Keratinocyte (primary cell): ENCODE measurements around the gene CNGA4. TPM values are rescaled to one million over a fixed set of nuclear protein-coding genes. Genes with fewer than 3 reads are reported as not detected.
"Not testable (repeated sequence)": the region's sequence is repeated elsewhere in the genome, so short reads cannot be mapped to it uniquely, and the experiment has no call there.

ENCODE experiments used
- DNase-seq: peaks from one replicate; pipeline ENCODE4 v3.0.0-alpha.2; 2011; ENCODE audit warnings: low read depth, missing footprints, low spot score
- FAIRE-seq: peaks from 2 replicates; lab custom pipeline; 2011; peaks lifted over from hg19 to GRCh38; lab: Jason Lieb, UNC
- H2AFZ ChIP-seq: 2 replicates; pipeline ENCODE4 v1.6.0; 2012; ENCODE audit warnings: low read length, control low read depth, inconsistent platforms; ENCODE audit not compliant: control insufficient read depth
- H3K27ac ChIP-seq: 2 replicates; pipeline ENCODE4 v1.5.1; 2011; ENCODE audit warnings: low read length; ENCODE audit not compliant: control insufficient read depth, insufficient read depth
- H3K27me3 ChIP-seq: 3 replicates; pipeline ENCODE4 v1.6.0; 2011; ENCODE audit warnings: low read length; ENCODE audit not compliant: control insufficient read depth, insufficient read depth; ENCODE audit errors: extremely low read depth
- H3K36me3 ChIP-seq, 2 experiments: 2 replicates in 1 of 2; 3 replicates in 1 of 2; pipeline ENCODE4 v1.5.1; 2011; ENCODE audit warnings: low read length in 2 of 2, mild to moderate bottlenecking in 1 of 2; ENCODE audit not compliant: control insufficient read depth in 2 of 2, insufficient read depth in 2 of 2; ENCODE audit errors: extremely low read depth in 1 of 2
- H3K4me1 ChIP-seq: 3 replicates; pipeline ENCODE4 v1.5.1; 2011; ENCODE audit warnings: low read length; ENCODE audit not compliant: control insufficient read depth, insufficient read depth; ENCODE audit errors: extremely low read depth
- H3K4me2 ChIP-seq: 3 replicates; pipeline ENCODE4 v1.6.0; 2011; ENCODE audit warnings: low read depth, low read length; ENCODE audit not compliant: control insufficient read depth, insufficient read depth; ENCODE audit errors: extremely low read depth
- H3K4me3 ChIP-seq, 3 experiments: fragments of 200-600 bp in 1 of 3; sonication (generic) in 1 of 3; 2 replicates in 2 of 3; 3 replicates in 1 of 3; pipeline ENCODE4 v1.5.1; 2011 to 2016; ENCODE audit warnings: low read length in 3 of 3, mild to moderate bottlenecking in 3 of 3, control low read depth in 2 of 3, inconsistent platforms in 1 of 3, low read depth in 1 of 3, mixed read lengths in 1 of 3, mixed run types in 1 of 3, moderate library complexity in 1 of 3; ENCODE audit not compliant: control insufficient read depth in 2 of 3, insufficient read depth in 2 of 3; ENCODE audit errors: extremely low read depth in 1 of 3
- H3K79me2 ChIP-seq: 2 replicates; pipeline ENCODE4 v1.6.0; 2012; ENCODE audit warnings: low read length; ENCODE audit not compliant: control insufficient read depth, insufficient read depth
- H3K9ac ChIP-seq: 3 replicates; pipeline ENCODE4 v1.6.0; 2011; ENCODE audit warnings: low read length; ENCODE audit not compliant: control insufficient read depth, insufficient read depth; ENCODE audit errors: extremely low read depth
- H3K9me1 ChIP-seq: 3 replicates; pipeline ENCODE4 v1.6.0; 2011; ENCODE audit warnings: low read length; ENCODE audit not compliant: control insufficient read depth, insufficient read depth; ENCODE audit errors: extremely low read depth
- H3K9me3 ChIP-seq: 2 replicates; pipeline ENCODE4 v1.5.1; 2012; ENCODE audit warnings: low read depth, low read length; ENCODE audit not compliant: control insufficient read depth
- H4K20me1 ChIP-seq: 3 replicates; pipeline ENCODE4 v1.6.0; 2011; ENCODE audit warnings: low read length; ENCODE audit not compliant: control insufficient read depth, insufficient read depth; ENCODE audit errors: extremely low read depth
- EZH2 ChIP-seq: IDR thresholded peaks from one replicate; pipeline ENCODE4 v1.6.1; 2012; ENCODE audit warnings: inconsistent platforms, mild to moderate bottlenecking, low read length, moderate library complexity
- dilution Hi-C: fragments of 300-500 bp; cut with MboI; formaldehyde crosslinking; loops from one replicate; pipeline ENCODE4 v1.7.0; 2020; ENCODE audit warnings: low sequenced_read_pairs; ENCODE audit not compliant: extremely low pct_ligation_motif_present
- polyA plus RNA-seq, 5 experiments: library from polyadenylated mRNA; depleted of rRNA in 3 of 5; stranded (reverse) in 3 of 5; stranded (forward) in 1 of 5; unstranded in 1 of 5; fragments of >200 nt; gene quantifications; 1 replicate in 1 of 5; 2 replicates in 3 of 5; 3 replicates in 1 of 5; pipeline versions ENCODE4 v1.2.1 to v1.2.3, GENCODE V29; 2011 to 2012; ENCODE audit warnings: missing spikeins in 2 of 5, low read depth in 1 of 5, low replicate concordance in 1 of 5
- TF ChIP-seq, protein P1 (sequence below), 3 experiments: IDR thresholded peaks in 1 of 3; conservative IDR thresholded peaks in 1 of 3; optimal IDR thresholded peaks in 1 of 3; 2 replicates in 2 of 3; 3 replicates in 1 of 3; pipeline versions ENCODE3 to v1.5.1; 2011; ENCODE audit warnings: low read length in 3 of 3, mild to moderate bottlenecking in 3 of 3, moderate library complexity in 2 of 3, control low read depth in 1 of 3, inconsistent platforms in 1 of 3; ENCODE audit not compliant: insufficient read depth in 2 of 3; ENCODE audit errors: extremely low read depth in 1 of 3

CNGA4 gene
- polyA plus RNA-seq, 1 donor (not counting 4 experiments of a cell fraction or from before 2014, with no cell fraction given): 0.09 TPM

GRCh38 chr11:6271598-6271997 lies 32.7 kb downstream of the CNGA4 start:
- Histone ChIP-seq H3K4me1 (no peaks in the 10 kb centered on the region), H2AFZ (no peak overlapping the region), H3K9ac (no peak overlapping the region), H3K4me2 (no peak overlapping the region), H3K27me3 (no peaks in the 10 kb centered on the region), H3K9me3 (no peaks in the 10 kb centered on the region), H3K79me2 (no peaks in the 10 kb centered on the region), H3K27ac (no peak overlapping the region), H3K9me1 (no peaks in the 10 kb centered on the region), H3K36me3 (no peaks in the 10 kb centered on the region), H4K20me1 (no peaks in the 10 kb centered on the region), H3K4me3 (no peak overlapping the region)
- FAIRE-seq (no peak), DNase-seq (no peak)
- no peak for TF ChIP-seq EZH2
- TF ChIP-seq, protein P1, sequence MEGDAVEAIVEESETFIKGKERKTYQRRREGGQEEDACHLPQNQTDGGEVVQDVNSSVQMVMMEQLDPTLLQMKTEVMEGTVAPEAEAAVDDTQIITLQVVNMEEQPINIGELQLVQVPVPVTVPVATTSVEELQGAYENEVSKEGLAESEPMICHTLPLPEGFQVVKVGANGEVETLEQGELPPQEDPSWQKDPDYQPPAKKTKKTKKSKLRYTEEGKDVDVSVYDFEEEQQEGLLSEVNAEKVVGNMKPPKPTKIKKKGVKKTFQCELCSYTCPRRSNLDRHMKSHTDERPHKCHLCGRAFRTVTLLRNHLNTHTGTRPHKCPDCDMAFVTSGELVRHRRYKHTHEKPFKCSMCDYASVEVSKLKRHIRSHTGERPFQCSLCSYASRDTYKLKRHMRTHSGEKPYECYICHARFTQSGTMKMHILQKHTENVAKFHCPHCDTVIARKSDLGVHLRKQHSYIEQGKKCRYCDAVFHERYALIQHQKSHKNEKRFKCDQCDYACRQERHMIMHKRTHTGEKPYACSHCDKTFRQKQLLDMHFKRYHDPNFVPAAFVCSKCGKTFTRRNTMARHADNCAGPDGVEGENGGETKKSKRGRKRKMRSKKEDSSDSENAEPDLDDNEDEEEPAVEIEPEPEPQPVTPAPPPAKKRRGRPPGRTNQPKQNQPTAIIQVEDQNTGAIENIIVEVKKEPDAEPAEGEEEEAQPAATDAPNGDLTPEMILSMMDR (optimal IDR thresholded peaks at IDR 0.05 in 1 of 3, IDR thresholded peaks at IDR 0.05 in 1 of 3, conservative IDR thresholded peaks at IDR 0.05 in 1 of 3; ENCODE audit: extremely low read depth in 1 of 3, insufficient read depth in 2 of 3, low read length in 3 of 3): no peak
- dilution Hi-C loops: no loop called here

GRCh38 chr11:6273188-6273587 lies 34.3 kb downstream of the CNGA4 start:
- DNase-seq (no peak), FAIRE-seq (no peak)
- H3K79me2 ChIP-seq: no peaks in the 10 kb centered on the region
- no peak overlapping the region for H3K9ac ChIP-seq
- no peaks in the 10 kb centered on the region for H3K9me3 ChIP-seq
- dilution Hi-C loops: no loop called here
- no peaks in the 10 kb centered on the region for H3K4me1 ChIP-seq
- no peak overlapping the region for H2AFZ ChIP-seq
- no peak overlapping the region for H3K4me2 ChIP-seq
- TF ChIP-seq EZH2: no peak
- TF ChIP-seq, protein P1 (optimal IDR thresholded peaks at IDR 0.05 in 1 of 3, IDR thresholded peaks at IDR 0.05 in 1 of 3, conservative IDR thresholded peaks at IDR 0.05 in 1 of 3; ENCODE audit: extremely low read depth in 1 of 3, insufficient read depth in 2 of 3, low read length in 3 of 3): no peak
- no peaks in the 10 kb centered on the region for H3K36me3 ChIP-seq
- H3K9me1 ChIP-seq: no peaks in the 10 kb centered on the region
- H3K4me3 ChIP-seq: no peak overlapping the region
- no peaks in the 10 kb centered on the region for H3K27me3 ChIP-seq
- no peaks in the 10 kb centered on the region for H4K20me1 ChIP-seq
- no peak overlapping the region for H3K27ac ChIP-seq

- H3K4me2 ChIP-seq, H3K4me1 ChIP-seq, H3K79me2 ChIP-seq, DNase-seq, H3K9ac ChIP-seq, H4K20me1 ChIP-seq, H3K36me3 ChIP-seq, H3K9me3 ChIP-seq, dilution Hi-C loops, FAIRE-seq, H3K27me3 ChIP-seq, H3K9me1 ChIP-seq, H3K4me3 ChIP-seq, H3K27ac ChIP-seq, H2AFZ ChIP-seq: not testable (repeated sequence)
Observed at GRCh38 chr11:6280809-6281208, 41.9 kb downstream of the CNGA4 start.
